GM19023 (cell line): ENCODE data around the gene EIF4B.
A peak's percentile ranks its signal among the peaks of the same experiment; 100 is the strongest.

Source experiments
- ATAC-seq: cut with Tn5 transposase; IDR thresholded peaks from one replicate; pipeline ENCODE4 v1.9.1; 2021; ENCODE audit warnings: mild to moderate bottlenecking, moderate library complexity; ENCODE audit not compliant: unreplicated experiment

EIF4B gene

GRCh38 chr12:53067993-53068770 lies 61.9 kb downstream of the EIF4B start:
- ATAC-seq = no peak

- ATAC-seq = no peak
These were observed 62.7 kb downstream of the EIF4B start for GRCh38 chr12:53068811-53069585.

- no peak for ATAC-seq
These were observed 63.6 kb downstream of the EIF4B start for GRCh38 chr12:53069621-53070410.

GRCh38 chr12:53070877-53071492 lies 64.7 kb downstream of the EIF4B start:
- ATAC-seq = no peak

- ATAC-seq = no peak
These were observed 65.6 kb downstream of the EIF4B start for GRCh38 chr12:53071591-53072551.

- ATAC-seq = no peak
These were observed 67.6 kb downstream of the EIF4B start for GRCh38 chr12:53073881-53074280.

GRCh38 chr12:53074283-53074998 lies 68.2 kb downstream of the EIF4B start:
- no peak for ATAC-seq

- no peak for ATAC-seq
These were observed 68.7 kb downstream of the EIF4B start for GRCh38 chr12:53074999-53075370.

- no peak for ATAC-seq
These were observed 70.2 kb downstream of the EIF4B start for GRCh38 chr12:53076461-53076860.

GRCh38 chr12:53077030-53077429 lies 70.8 kb downstream of the EIF4B start:
- ATAC-seq = no peak

- ATAC-seq = peak; percentile 24
These were observed 72.4 kb downstream of the EIF4B start for GRCh38 chr12:53078425-53079225.

- peak; percentile 98 for ATAC-seq
These were observed 73.2 kb downstream of the EIF4B start, which contains the start of gene SPRYD3 for GRCh38 chr12:53079226-53080117. TSS of gene SPRYD3 (minus strand) at chr12:53079390. CDS start at chr12:53079333, 57 bp downstream.

GRCh38 chr12:53082637-53083175 lies 76.5 kb downstream of the EIF4B start:
- no peak for ATAC-seq

GRCh38 chr12:53086361-53086760 lies 80.1 kb downstream of the EIF4B start:
- ATAC-seq = no peak

- no peak for ATAC-seq
These were observed 83.8 kb downstream of the EIF4B start for GRCh38 chr12:53090105-53090504.

GRCh38 chr12:53090554-53090953 lies 84.3 kb downstream of the EIF4B start:
- no peak for ATAC-seq

GRCh38 chr12:53091756-53092155 lies 85.5 kb downstream of the EIF4B start:
- no peak for ATAC-seq
